Psoas muscle (tissue), 8 donors: Measurements from ENCODE around the gene CCDC170. TPM values are rescaled to one million over a fixed set of nuclear protein-coding genes. Genes with fewer than 3 reads are reported as not detected.

ENCODE experiments used
- ATAC-seq, 4 donors: fragments of 200-7000 bp; cut with Tn5 transposase; one replicate each; pipeline ENCODE4 v1.9.1; 2020; ENCODE audit warnings: moderate library complexity in 3 of 4, mild to moderate bottlenecking in 2 of 4
- DNase-seq, 2 donors: peaks; one replicate each; pipeline ENCODE4 v3.0.0-alpha.2; 2020
- H3K27ac ChIP-seq: fragments of 200-600 bp; one replicate; pipeline ENCODE4 v1.8.0; 2022
- H3K27me3 ChIP-seq, 3 donors: fragments of 200-600 bp in 1 of 3; one replicate each; pipeline versions ENCODE4 v1.6.1 to v1.8.0; 2013 to 2022; ENCODE audit warnings: low read length in 2 of 3, mild to moderate bottlenecking in 2 of 3, moderate library complexity in 1 of 3; ENCODE audit not compliant: insufficient read depth in 3 of 3
- H3K36me3 ChIP-seq, 2 donors: fragments of 200-600 bp in 1 of 2; one replicate each; pipeline versions ENCODE4 v1.6.1 to v1.8.0; 2013 to 2022; ENCODE audit warnings: low read depth in 1 of 2, mild to moderate bottlenecking in 1 of 2, moderate library complexity in 1 of 2; ENCODE audit not compliant: insufficient read depth in 1 of 2
- H3K4me1 ChIP-seq: fragments of 200-600 bp; one replicate; pipeline ENCODE4 v1.8.0; 2022
- H3K4me3 ChIP-seq: fragments of 200-600 bp; one replicate; pipeline ENCODE4 v1.8.0; 2022; ENCODE audit warnings: mild to moderate bottlenecking
- H3K9me3 ChIP-seq: fragments of 200-600 bp; one replicate; pipeline ENCODE4 v1.8.0; 2022
- WGBS, 3 donors: extraction: QIAGEN DNeasy Blood & Tissue Kit; methylation state at CpG; one replicate each; pipeline versions ENCODE4 v1.1.6 to v1.1.7; 2013; 5-methylcytosine and 5-hydroxymethylcytosine counted together
- intact Hi-C, 2 donors: fragments of 100-400 bp; cut with DNase I; formaldehyde crosslinking; loops; one replicate each; pipeline versions ENCODE4 v1.11.0 to v1.14.2; 2022
- polyA plus RNA-seq, 3 donors: library from polyadenylated mRNA; stranded (reverse); fragments of 200-250 nt; gene quantifications; one replicate each; pipeline ENCODE4 v1.2.3, GENCODE V29; 2013
- total RNA-seq, 4 donors: library from RNA; stranded (reverse); fragmentation: NEBNext Ultra II Directional in 2 of 4; extraction: Animal tissue kit (Norgen Biotek cat#: 25700) in 2 of 4; gene quantifications; one replicate each; pipeline versions ENCODE4 v1.2.1 to v1.2.4, GENCODE V29; 2021 to 2023
- TF ChIP-seq, protein P1 (sequence below): fragments of 200-600 bp; IDR thresholded peaks from one replicate; pipeline ENCODE4 v1.8.0; 2022; ENCODE audit warnings: antibody characterized with exemption
- donor health status: healthy with polysubstance abuse.
- donor health status: DM: no; HTN: no; CAD: no; lungs with moderate emphysema.
- donor health status: Bipolar disorder and iron deficiency.
- donor health status: healthy.
- donor health status: DM: yes; HTN: yes; CAD: no.
- donor health status: DM: no; HTN: no; CAD: no.
- donor health status: DM: no; HTN: no; CAD: no.
- donor health status: DM: yes; HTN: yes; CAD: no.

Gene CCDC170
- total and polyA plus RNA-seq, 7 donors = 0.03 to 0.25 (median 0.14) TPM

DNA sequence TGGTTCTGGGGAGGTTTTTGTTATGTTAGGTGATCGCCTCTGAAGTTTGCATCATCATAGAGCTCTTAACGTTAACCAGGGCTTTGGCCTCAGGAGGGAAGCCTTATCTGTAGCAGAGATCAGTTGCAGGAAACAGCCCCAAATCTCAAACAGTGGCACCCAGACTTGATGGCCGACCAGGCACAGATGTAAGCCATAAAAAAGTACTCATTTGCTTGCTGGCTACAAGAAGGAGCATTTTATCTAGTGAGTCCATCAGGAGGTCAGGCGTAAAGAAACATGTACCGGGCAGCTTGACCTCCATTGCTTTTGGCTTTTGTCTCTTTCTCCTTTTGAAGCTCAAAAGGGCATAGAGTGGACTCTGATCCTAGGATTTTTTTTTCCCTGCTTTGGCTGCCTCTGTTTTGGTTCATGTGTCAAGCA, 122.3 kb downstream of the CCDC170 start:
- Histone ChIP-seq H3K36me3 (no peaks in the 10 kb centered on the region), H3K27ac (no peak overlapping the region), H3K4me3 (no peak overlapping the region), H3K9me3 (no peaks in the 10 kb centered on the region), H3K4me1 (no peaks in the 10 kb centered on the region), H3K27me3 (peaks cover 0 to 1% (median 0%) of the 10 kb centered on the region in 3 donors)
- intact Hi-C loops = no loop called here
- WGBS, 3 donors = 32 to 35% (median 33%) methylated on average over 5 of the region's 5 CpGs
- TF ChIP-seq, protein P1, sequence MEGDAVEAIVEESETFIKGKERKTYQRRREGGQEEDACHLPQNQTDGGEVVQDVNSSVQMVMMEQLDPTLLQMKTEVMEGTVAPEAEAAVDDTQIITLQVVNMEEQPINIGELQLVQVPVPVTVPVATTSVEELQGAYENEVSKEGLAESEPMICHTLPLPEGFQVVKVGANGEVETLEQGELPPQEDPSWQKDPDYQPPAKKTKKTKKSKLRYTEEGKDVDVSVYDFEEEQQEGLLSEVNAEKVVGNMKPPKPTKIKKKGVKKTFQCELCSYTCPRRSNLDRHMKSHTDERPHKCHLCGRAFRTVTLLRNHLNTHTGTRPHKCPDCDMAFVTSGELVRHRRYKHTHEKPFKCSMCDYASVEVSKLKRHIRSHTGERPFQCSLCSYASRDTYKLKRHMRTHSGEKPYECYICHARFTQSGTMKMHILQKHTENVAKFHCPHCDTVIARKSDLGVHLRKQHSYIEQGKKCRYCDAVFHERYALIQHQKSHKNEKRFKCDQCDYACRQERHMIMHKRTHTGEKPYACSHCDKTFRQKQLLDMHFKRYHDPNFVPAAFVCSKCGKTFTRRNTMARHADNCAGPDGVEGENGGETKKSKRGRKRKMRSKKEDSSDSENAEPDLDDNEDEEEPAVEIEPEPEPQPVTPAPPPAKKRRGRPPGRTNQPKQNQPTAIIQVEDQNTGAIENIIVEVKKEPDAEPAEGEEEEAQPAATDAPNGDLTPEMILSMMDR = no peak
- DNase-seq (no peak), ATAC-seq (no peak)

DNA sequence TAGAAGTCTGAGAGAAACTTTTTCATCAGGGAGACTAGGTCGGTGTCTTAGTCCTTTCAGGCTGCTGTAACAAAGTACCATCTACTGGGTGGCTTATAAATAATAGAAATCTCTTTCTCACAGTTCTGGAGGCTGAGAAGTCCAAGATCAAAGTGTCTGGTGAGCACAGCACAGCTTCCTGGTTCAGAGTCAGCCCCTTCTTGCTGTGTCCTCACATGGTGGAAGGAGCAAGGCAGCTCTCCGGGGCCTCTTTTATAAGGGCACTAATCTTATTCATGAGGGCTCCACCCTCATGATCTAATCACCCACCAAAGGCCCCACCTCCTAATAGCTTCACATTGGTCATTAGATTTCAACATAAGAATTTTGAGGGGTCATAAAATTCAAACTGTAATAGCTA, 122.8 kb downstream of the CCDC170 start:
- Histone ChIP-seq H3K36me3 (no peaks in the 10 kb centered on the region), H3K4me1 (no peaks in the 10 kb centered on the region), H3K27ac (no peak overlapping the region), H3K4me3 (no peak overlapping the region), H3K27me3 (peaks cover 0 to 1% (median 0%) of the 10 kb centered on the region in 3 donors), H3K9me3 (no peaks in the 10 kb centered on the region)
- ATAC-seq (no peak), DNase-seq (no peak)
- intact Hi-C loops = no loop called here
- TF ChIP-seq, protein P1 = no peak
- 72 to 77% (median 75%) methylated on average over 2 of the region's 2 CpGs for WGBS, 3 donors

DNA sequence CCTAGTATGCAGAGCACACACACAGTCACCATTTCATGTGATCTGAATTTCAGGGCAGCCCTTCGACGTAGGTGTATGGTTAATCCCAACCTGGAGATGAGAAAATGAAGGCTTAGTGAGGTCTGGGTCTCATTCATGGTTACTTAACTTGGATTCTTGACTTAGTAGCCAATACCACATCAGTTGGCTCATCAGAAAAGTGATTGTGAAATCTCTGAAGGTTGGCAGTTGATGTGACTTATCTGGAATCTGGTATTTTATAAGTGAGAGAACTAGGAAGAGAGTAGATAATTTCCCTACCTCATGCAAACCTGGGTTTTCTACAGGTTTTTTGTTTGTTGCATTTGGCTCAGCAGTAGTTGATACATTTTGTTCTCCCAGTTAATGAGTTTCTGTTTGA, 123.7 kb downstream of the CCDC170 start:
- 96 to 98% (median 97%) methylated on average over 2 of the region's 2 CpGs for WGBS, 3 donors
- H3K4me1 ChIP-seq = no peaks in the 10 kb centered on the region
- intact Hi-C loops = no loop called here
- no peaks in the 10 kb centered on the region for H3K36me3 ChIP-seq
- no peak for DNase-seq
- TF ChIP-seq, protein P1 = no peak
- peaks cover 0 to 1% (median 0%) of the 10 kb centered on the region in 3 donors for H3K27me3 ChIP-seq
- H3K9me3 ChIP-seq = no peaks in the 10 kb centered on the region
- no peak for ATAC-seq
- no peak overlapping the region for H3K4me3 ChIP-seq
- H3K27ac ChIP-seq = no peak overlapping the region

DNA sequence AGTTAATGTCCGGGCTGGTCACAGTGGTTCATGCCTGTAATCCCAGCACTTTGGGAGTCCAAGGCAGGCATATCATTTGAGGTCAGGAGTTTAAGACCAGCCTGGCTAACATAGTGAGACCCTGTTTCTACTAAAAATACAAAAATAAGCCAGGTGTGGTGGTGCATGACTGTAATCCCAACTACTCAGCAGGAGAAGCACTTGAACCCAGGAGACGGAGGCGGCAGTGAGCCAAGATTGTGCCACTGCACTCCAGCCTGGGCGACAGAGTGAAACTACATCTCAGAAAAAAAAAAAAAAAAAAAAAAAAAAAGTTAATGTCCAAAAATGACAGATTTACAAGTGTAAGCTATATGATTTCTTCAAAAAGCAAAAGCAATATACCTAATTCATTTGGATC, 124.9 kb downstream of the CCDC170 start:
- intact Hi-C loops = no loop called here
- ATAC-seq = no peak
- Histone ChIP-seq H3K4me3 (no peak overlapping the region), H3K27me3 (peaks cover 0 to 1% (median 0%) of the 10 kb centered on the region in 3 donors), H3K4me1 (no peaks in the 10 kb centered on the region), H3K36me3 (no peaks in the 10 kb centered on the region), H3K9me3 (no peaks in the 10 kb centered on the region), H3K27ac (no peak overlapping the region)
- no peak for DNase-seq
- TF ChIP-seq, protein P1 = no peak
- WGBS, 3 donors = 59 to 94% (median 87%) methylated on average over 4 of the region's 4 CpGs

DNA sequence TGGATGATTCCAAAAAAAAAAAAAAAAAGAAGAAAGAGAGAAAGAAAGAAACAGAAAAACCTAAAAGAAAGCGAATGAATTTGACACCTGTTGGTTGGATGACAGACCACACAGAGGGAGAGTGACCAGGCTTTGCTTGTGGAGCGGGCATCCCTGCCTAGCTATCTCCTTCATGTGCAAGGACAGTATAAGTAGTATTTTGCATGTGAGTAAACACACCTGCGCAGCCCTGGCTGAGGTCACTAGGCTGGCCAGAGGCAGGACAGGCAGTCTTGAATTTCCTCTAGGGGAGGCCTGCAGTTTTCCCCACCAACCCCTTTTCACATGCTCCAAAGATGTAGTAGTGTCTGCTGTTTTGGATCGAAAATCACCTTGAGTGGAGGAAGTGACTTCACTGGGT, 126.4 kb downstream of the CCDC170 start:
- Histone ChIP-seq H3K36me3 (no peaks in the 10 kb centered on the region), H3K27ac (no peak overlapping the region), H3K27me3 (peaks cover 0 to 1% (median 0%) of the 10 kb centered on the region in 3 donors), H3K9me3 (no peaks in the 10 kb centered on the region), H3K4me1 (no peaks in the 10 kb centered on the region), H3K4me3 (no peak overlapping the region)
- TF ChIP-seq, protein P1 = no peak
- WGBS, 3 donors = 73 to 83% (median 76%) methylated on average over 4 of the region's 4 CpGs
- intact Hi-C loops = no loop called here
- DNase-seq = no peak
- ATAC-seq = no peak
